Astrocyte (in vitro differentiated cells and primary cell): Measurements from ENCODE around the gene TNKS1BP1. TPM values are rescaled to one million over a fixed set of nuclear protein-coding genes. Genes with fewer than 3 reads are reported as not detected.

Experiments
- DNase-seq: peaks from one replicate; pipeline ENCODE4 v3.0.0-alpha.2; 2010; ENCODE audit warnings: low read depth
- FAIRE-seq: peaks from 2 replicates; lab custom pipeline; 2011; peaks lifted over from hg19 to GRCh38; lab: Jason Lieb, UNC
- H2AFZ ChIP-seq: 2 replicates; pipeline ENCODE4 v1.6.0; 2012; ENCODE audit warnings: low read depth, low read length, inconsistent platforms
- H3K27ac ChIP-seq: 2 replicates; pipeline ENCODE4 v1.5.1; 2011; ENCODE audit warnings: low read depth, low read length, inconsistent platforms
- H3K27me3 ChIP-seq: 2 replicates; pipeline ENCODE4 v1.6.0; 2011; ENCODE audit warnings: low read length, inconsistent platforms; ENCODE audit not compliant: insufficient read depth
- H3K36me3 ChIP-seq: 2 replicates; pipeline ENCODE4 v1.5.1; 2011; ENCODE audit warnings: low read length, inconsistent platforms; ENCODE audit not compliant: insufficient read depth
- H3K4me1 ChIP-seq: 2 replicates; pipeline ENCODE4 v1.5.1; 2011; ENCODE audit warnings: low read length, inconsistent platforms; ENCODE audit not compliant: insufficient read depth
- H3K4me2 ChIP-seq: 2 replicates; pipeline ENCODE4 v1.6.0; 2012; ENCODE audit warnings: low read length, inconsistent platforms
- H3K4me3 ChIP-seq: 2 replicates; pipeline ENCODE4 v1.5.1; 2011; ENCODE audit warnings: low read depth, mild to moderate bottlenecking, low read length, inconsistent platforms; ENCODE audit not compliant: insufficient read depth
- H3K79me2 ChIP-seq: 2 replicates; pipeline ENCODE4 v1.6.0; 2012; ENCODE audit warnings: mild to moderate bottlenecking, low read length, inconsistent platforms; ENCODE audit not compliant: insufficient read depth
- H3K9ac ChIP-seq: 2 replicates; pipeline ENCODE4 v1.6.0; 2012; ENCODE audit warnings: mild to moderate bottlenecking, low read length, inconsistent platforms
- H3K9me3 ChIP-seq: 2 replicates; pipeline ENCODE4 v1.5.1; 2012; ENCODE audit warnings: low read depth, mild to moderate bottlenecking, low read length, inconsistent platforms; ENCODE audit not compliant: insufficient read depth
- H4K20me1 ChIP-seq: 2 replicates; pipeline ENCODE4 v1.6.0; 2012; ENCODE audit warnings: low read length, inconsistent platforms; ENCODE audit not compliant: insufficient read depth
- H3K27ac Mint-ChIP-seq: one replicate; pipeline ENCODE4 v1.8.0; 2021; ENCODE audit warnings: mild to moderate bottlenecking, mixed read lengths; ENCODE audit not compliant: unreplicated experiment
- H3K27me3 Mint-ChIP-seq: one replicate; pipeline ENCODE4 v1.8.0; 2021; ENCODE audit warnings: low read depth, mixed read lengths; ENCODE audit not compliant: unreplicated experiment
- H3K36me3 Mint-ChIP-seq: one replicate; pipeline ENCODE4 v1.8.0; 2021; ENCODE audit warnings: low read depth, mixed read lengths; ENCODE audit not compliant: unreplicated experiment
- H3K4me1 Mint-ChIP-seq: one replicate; pipeline ENCODE4 v1.8.0; 2021; ENCODE audit warnings: low read depth, mixed read lengths; ENCODE audit not compliant: unreplicated experiment
- H3K4me3 Mint-ChIP-seq: one replicate; pipeline ENCODE4 v1.8.0; 2021; ENCODE audit warnings: mild to moderate bottlenecking, moderate library complexity, mixed read lengths; ENCODE audit not compliant: unreplicated experiment
- H3K9me3 Mint-ChIP-seq: one replicate; pipeline ENCODE4 v1.8.0; 2021; ENCODE audit warnings: mild to moderate bottlenecking, mixed read lengths; ENCODE audit not compliant: unreplicated experiment
- EZH2 ChIP-seq: IDR thresholded peaks from 2 replicates; pipeline ENCODE4 v1.6.1; 2012; ENCODE audit warnings: mild to moderate bottlenecking, low read length, inconsistent platforms; ENCODE audit not compliant: insufficient read depth
- total RNA-seq: library from RNA; stranded (reverse); gene quantifications from 2 replicates; pipeline ENCODE4 v1.2.1, GENCODE V29; 2021
- TF ChIP-seq, protein P1 (sequence below): IDR thresholded peaks from 2 replicates; pipeline ENCODE4 v1.5.1; 2011; ENCODE audit warnings: low read depth, mild to moderate bottlenecking, inconsistent platforms, low read length, moderate library complexity; ENCODE audit not compliant: insufficient read depth

Gene TNKS1BP1
- total RNA-seq, 1 donor from 2014 or later: 149 TPM

DNA sequence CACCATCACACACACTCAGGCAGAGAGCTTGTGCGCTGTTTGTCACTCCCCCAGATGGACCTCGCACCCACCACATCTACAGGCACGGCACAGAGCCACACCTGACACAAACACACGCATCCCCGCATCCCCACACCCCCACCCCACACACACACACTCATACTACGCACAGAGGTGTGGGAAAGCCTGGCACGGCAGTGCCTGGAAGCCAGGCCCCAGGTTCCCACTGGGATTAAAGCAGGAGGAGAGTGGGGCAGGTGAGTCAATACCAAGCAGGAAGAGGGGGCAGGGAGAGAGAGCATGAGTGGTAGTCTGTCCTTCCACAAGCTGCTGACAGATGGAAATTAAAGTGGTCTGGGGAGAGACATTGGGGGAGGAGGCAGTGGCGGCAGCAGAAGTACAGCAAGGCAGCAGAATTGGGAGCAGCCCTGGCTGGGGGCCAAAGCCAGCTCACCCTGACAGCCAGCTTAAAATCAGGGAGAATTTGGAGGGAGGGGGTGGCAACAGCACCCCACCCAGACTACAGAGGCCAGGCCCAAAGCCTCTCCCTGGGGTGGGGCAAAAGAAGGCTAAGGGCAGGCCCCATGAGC is 20.7 kb downstream of the TNKS1BP1 start:
- H2AFZ ChIP-seq: no peak overlapping the region
- H3K4me2 ChIP-seq: peak overlapping the region; percentile 81
- peak overlapping the region; percentile 66 for H3K9ac ChIP-seq
- no peaks in the 10 kb centered on the region for H3K27me3 ChIP-seq
- H3K9me3 ChIP-seq: peaks cover 5% of the 10 kb centered on the region
- no peak for FAIRE-seq
- peaks cover 71% of the 10 kb centered on the region for H4K20me1 ChIP-seq
- TF ChIP-seq EZH2: no peak
- TF ChIP-seq, protein P1, sequence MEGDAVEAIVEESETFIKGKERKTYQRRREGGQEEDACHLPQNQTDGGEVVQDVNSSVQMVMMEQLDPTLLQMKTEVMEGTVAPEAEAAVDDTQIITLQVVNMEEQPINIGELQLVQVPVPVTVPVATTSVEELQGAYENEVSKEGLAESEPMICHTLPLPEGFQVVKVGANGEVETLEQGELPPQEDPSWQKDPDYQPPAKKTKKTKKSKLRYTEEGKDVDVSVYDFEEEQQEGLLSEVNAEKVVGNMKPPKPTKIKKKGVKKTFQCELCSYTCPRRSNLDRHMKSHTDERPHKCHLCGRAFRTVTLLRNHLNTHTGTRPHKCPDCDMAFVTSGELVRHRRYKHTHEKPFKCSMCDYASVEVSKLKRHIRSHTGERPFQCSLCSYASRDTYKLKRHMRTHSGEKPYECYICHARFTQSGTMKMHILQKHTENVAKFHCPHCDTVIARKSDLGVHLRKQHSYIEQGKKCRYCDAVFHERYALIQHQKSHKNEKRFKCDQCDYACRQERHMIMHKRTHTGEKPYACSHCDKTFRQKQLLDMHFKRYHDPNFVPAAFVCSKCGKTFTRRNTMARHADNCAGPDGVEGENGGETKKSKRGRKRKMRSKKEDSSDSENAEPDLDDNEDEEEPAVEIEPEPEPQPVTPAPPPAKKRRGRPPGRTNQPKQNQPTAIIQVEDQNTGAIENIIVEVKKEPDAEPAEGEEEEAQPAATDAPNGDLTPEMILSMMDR: no peak
- Mint-ChIP-seq H3K36me3 (peaks cover 45% of the 10 kb centered on the region), H3K27me3 (no peaks in the 10 kb centered on the region), H3K9me3 (peaks cover 6% of the 10 kb centered on the region), H3K4me1 (peaks cover 35% of the 10 kb centered on the region), H3K4me3 (no peak overlapping the region), H3K27ac (peak overlapping the region; percentile 71)
- peaks cover 64% of the 10 kb centered on the region for H3K79me2 ChIP-seq
- peak; percentile 49 for DNase-seq
- H3K36me3 ChIP-seq: peaks cover 37% of the 10 kb centered on the region
- H3K4me3 ChIP-seq: no peak overlapping the region
- H3K27ac ChIP-seq: peak overlapping the region; percentile 66
- peaks cover 31% of the 10 kb centered on the region for H3K4me1 ChIP-seq

DNA sequence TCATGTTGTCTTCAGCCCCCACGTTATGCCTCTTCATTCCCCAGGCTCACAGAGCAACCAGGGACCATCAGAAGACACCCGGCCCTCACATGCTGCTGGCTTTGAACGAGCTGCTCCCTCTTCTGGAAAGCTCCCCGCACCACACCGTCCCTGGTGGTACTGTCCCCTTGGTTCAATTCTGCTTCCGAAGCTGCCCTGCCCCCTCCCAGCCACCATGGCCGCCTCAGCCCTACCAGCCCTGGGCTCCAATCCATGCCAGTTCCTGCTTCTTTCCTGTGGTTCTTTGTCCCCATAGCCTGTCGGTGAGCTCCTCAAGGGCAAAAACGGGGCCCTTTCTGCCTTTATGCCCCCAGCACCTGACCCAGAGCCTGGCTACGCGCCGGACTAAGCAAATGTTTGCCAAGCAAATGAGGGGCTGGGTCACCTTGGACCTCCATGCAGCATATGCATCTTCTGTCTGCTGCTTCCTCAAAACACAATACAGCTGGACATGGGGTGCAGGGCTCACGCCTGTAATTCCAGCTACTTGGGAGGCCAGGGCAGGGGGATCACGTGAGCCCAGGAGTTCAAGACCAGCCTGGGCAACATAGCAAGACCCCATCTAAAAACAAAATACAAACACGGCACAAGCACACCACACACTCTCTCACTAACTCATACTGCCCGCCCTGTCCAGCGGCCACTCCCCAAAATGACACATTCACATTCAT is 21.3 kb downstream of the TNKS1BP1 start:
- FAIRE-seq (no peak), DNase-seq (no peak)
- peak overlapping the region; percentile 4 for H3K4me3 Mint-ChIP-seq
- H3K9me3 Mint-ChIP-seq: peaks cover 6% of the 10 kb centered on the region
- Histone ChIP-seq H4K20me1 (peaks cover 65% of the 10 kb centered on the region), H3K79me2 (peaks cover 58% of the 10 kb centered on the region), H3K9me3 (peaks cover 7% of the 10 kb centered on the region), H3K27me3 (no peaks in the 10 kb centered on the region), H3K4me3 (no peak overlapping the region), H3K9ac (peak overlapping the region; percentile 66), H3K4me1 (peaks cover 31% of the 10 kb centered on the region), H2AFZ (no peak overlapping the region), H3K27ac (peak overlapping the region; percentile 66), H3K4me2 (peak overlapping the region; percentile 81), H3K36me3 (peaks cover 40% of the 10 kb centered on the region)
- TF ChIP-seq, protein P1: no peak
- TF ChIP-seq EZH2: no peak
- no peak overlapping the region for H3K27ac Mint-ChIP-seq
- no peaks in the 10 kb centered on the region for H3K27me3 Mint-ChIP-seq
- H3K4me1 Mint-ChIP-seq: peaks cover 31% of the 10 kb centered on the region
- peaks cover 41% of the 10 kb centered on the region for H3K36me3 Mint-ChIP-seq

DNA sequence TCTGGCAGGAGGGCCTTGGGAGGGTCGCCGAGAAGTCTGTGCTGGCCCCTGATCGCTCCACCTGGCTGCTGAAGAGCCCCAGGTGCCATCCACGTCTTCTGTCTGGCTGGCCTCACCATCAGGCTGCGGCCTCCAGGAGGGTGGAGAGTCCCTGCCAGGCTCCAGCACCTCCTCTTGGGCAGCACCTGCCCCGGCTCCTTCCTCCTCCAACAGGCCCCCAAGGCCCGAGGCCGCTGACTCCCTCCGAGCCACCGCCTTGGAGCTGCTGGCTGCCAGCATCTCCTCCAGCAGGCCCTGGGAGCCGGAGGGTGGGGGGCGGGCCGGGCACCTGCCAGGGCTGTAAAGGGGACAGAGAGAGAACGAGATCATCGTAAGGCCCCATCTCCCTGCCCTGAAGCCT is 22.3 kb downstream of the TNKS1BP1 start:
- Histone ChIP-seq H3K4me1 (peaks cover 26% of the 10 kb centered on the region), H4K20me1 (peaks cover 55% of the 10 kb centered on the region), H3K9me3 (peaks cover 7% of the 10 kb centered on the region), H3K36me3 (peaks cover 36% of the 10 kb centered on the region), H3K4me2 (no peak overlapping the region), H3K27ac (no peak overlapping the region), H3K4me3 (no peak overlapping the region), H2AFZ (no peak overlapping the region), H3K79me2 (peaks cover 48% of the 10 kb centered on the region), H3K9ac (no peak overlapping the region), H3K27me3 (no peaks in the 10 kb centered on the region)
- Mint-ChIP-seq H3K4me3 (no peak overlapping the region), H3K27ac (no peak overlapping the region), H3K9me3 (peaks cover 6% of the 10 kb centered on the region), H3K27me3 (no peaks in the 10 kb centered on the region), H3K4me1 (peaks cover 26% of the 10 kb centered on the region), H3K36me3 (peaks cover 41% of the 10 kb centered on the region)
- DNase-seq (no peak), FAIRE-seq (no peak)
- TF ChIP-seq EZH2: no peak
- TF ChIP-seq, protein P1: no peak
